Measurements from ENCODE around the gene MON2. TPM values are rescaled to one million over a fixed set of nuclear protein-coding genes. Genes with fewer than 3 reads are reported as not detected.
A peak's percentile ranks its signal among the peaks of the same experiment; 100 is the strongest.

The MON2 gene
- polyA plus RNA-seq, 4 donors: 47.3 to 68.2 (median 51.8) TPM

- DNase-seq (ENCODE audit: low read depth in 4 of 4, low spot score in 3 of 4): peak; percentile 76 to 84 (median 82)
These were observed 136.6 kb downstream of the MON2 start for GRCh38 chr12:62603061-62603810.

- DNase-seq (ENCODE audit: low read depth in 4 of 4, low spot score in 3 of 4): no peak
These were observed 137.1 kb downstream of the MON2 start for GRCh38 chr12:62603811-62604098.

DNA sequence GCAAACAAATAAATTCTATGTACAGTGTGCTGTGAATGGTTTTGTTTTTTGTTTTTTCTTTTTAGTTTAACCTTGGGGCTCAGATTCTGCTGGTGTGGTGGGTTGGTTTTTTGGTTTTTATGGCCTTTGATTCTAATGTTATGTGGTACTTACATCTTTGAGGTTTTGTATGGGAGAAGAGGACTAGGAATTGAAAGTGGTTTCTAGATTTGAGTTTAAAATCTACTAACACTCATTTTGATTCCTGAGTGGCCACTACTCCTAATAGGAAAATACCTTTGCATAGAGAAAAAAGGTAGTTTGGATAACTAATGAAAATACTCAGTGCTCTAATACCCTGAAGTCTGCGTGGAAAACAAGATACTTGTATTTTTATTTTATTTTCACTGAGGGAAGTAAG is 137.7 kb downstream of the MON2 start:
- DNase-seq (ENCODE audit: low read depth in 4 of 4, low spot score in 3 of 4): no peak

DNA sequence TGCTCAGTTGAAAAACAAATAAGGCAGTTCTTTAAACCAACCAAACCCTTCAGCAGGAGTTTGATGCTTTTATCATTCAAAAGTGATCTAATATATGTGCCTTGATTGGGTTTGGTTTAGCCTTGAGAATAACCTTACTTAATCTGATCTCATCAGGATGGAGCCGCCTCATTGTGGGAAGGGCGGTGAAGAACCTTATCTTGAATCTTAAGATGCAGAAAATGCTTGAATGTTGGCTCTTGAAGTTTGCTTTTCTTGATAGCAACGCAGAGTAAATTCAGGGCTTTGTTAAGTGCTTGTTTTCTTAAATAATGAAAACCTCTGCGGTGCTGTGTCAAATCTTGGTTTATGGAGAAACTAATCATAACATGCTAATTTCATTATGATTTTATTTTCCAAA is 138.2 kb downstream of the MON2 start:
- no peak for DNase-seq (ENCODE audit: low read depth in 4 of 4, low spot score in 3 of 4)

DNA sequence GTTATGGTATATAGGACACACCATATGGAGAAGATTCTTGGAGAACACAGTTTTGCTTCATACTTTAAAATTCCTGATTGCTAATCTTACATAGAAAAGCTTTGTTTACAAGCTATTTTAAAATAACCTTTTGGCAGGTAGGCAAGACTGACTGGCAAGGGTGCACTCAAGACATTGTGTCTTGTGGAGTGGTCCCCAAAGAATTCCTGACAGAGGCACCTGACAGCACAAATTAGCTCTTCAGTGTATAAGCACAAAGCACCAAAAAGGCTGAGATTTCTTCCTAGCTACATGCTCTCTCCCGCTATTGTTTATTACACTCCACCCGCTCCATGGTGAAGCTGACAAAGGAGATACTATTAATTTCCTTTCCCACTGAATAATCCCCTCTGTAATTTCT is 139.4 kb downstream of the MON2 start:
- DNase-seq (ENCODE audit: low read depth in 4 of 4, low spot score in 3 of 4): no peak

- no peak for DNase-seq (ENCODE audit: low read depth in 4 of 4, low spot score in 3 of 4)
These were observed 140.0 kb downstream of the MON2 start for GRCh38 chr12:62606654-62607053.

DNA sequence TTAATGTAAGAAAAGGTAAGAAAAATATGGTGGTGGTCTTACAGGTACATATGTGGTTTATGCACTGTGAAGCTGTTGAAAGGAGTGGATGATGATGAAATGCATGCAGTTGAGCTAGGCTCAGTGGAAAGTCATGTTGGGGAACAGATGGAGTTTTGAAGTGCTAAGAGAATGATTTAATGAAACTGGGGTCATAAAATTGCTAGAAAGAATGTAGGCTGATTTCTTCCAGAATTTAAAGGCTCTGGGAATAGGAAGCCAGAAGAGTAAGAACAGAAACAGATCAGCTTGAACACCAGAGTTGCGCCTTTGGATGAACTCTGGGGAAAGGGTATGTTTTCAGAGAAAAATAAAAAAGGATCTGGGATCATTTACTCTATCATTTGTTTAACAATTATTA is 146.5 kb downstream of the MON2 start:
- no peak for DNase-seq (ENCODE audit: low read depth in 4 of 4, low spot score in 3 of 4)

GRCh38 chr12:62618319-62618718 is 151.7 kb downstream of the MON2 start:
- no peak for DNase-seq (ENCODE audit: low read depth in 4 of 4, low spot score in 3 of 4)

DNA sequence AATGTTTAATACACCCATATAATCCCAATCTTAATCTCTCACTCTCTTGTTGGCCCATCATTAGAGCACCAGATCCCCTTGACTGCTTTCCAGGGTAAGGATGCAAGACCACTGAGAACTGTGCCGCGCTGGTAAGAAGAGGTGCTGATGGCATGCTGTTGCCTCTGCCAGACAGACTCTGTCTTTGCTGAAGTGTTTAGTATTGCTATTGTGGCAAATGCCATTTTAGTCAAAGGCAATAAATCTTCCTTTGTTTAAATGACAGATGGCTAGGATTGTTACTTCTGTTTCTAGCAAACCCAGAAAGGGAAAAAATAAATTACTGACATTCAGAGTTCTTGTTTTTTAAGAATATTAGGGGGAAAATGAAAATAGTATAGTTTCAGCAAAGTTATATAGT is 152.3 kb downstream of the MON2 start:
- no peak for DNase-seq (ENCODE audit: low read depth in 4 of 4, low spot score in 3 of 4)

DNA sequence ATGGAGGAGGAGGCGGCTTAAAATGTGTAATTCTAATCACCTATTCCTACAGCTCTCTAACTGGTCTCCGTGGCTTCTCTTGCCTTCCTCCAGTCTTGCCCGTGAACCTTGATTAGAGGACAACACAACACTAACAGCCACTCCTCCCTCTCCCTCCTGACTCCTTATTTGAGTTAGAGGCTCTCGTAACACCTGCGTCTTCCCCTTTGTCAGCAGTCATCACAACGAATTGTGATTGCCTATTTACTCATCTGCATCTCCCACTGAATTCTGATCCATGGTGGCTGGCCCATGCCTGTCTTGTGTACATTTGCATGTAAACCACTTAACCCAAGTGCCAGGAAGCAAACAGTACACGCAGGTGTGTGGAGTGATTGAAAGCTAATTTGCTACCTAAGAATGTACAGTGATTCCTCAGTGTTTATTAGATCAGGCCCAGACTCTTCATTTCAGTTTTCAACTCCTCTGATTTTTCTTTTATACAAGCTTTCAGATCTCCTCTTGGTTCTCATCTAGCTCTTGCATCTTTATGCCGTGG is 154.5 kb downstream of the MON2 start:
- DNase-seq (ENCODE audit: low read depth in 4 of 4, low spot score in 3 of 4): no peak

GRCh38 chr12:62622177-62622576 is 155.6 kb downstream of the MON2 start:
- DNase-seq (ENCODE audit: low read depth in 4 of 4, low spot score in 3 of 4): no peak

- no peak for DNase-seq (ENCODE audit: low read depth in 4 of 4, low spot score in 3 of 4)
These were observed 158.6 kb downstream of the MON2 start for GRCh38 chr12:62625228-62625627.

DNA sequence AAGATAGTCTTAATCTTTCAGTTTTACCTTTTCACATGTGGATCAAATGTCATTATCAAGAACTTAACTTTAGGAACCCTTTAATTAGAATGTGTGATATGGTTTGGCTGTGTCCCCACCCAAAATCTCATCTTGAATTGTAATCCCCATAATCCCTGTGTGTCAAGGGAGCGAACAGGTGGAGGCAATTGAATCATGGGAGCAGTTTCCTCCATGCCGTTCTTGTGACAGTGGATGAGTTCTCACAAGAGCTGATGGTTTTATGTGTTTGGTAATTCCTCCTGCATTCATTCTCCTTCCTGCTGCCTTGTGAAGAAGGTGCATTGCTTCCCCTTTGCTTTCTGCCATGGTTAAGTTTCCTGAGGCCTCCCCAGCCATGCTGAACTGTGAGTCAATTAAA is 160.6 kb downstream of the MON2 start:
- DNase-seq (ENCODE audit: low read depth in 4 of 4, low spot score in 3 of 4): no peak

DNA sequence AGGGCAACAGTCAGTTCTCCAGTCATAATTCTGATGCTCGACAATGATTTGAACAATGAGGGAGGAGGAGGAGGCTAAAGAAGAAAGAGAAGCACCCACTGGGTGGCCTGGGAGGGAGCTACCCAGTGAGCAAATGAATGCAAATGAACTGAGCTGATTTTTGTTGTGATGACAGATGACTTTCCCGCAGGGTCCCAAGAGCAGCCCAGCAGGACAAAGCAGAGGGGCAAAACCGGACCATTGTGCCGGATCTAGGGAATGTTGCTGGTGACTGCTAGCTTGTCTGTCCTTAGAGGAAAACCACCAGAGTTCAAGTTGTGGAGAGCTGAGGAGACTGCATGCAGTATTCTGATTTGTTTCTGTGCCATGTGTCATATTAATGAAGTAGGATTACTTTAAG is 162.8 kb downstream of the MON2 start:
- DNase-seq (ENCODE audit: low read depth in 4 of 4, low spot score in 3 of 4): no peak

- no peak for DNase-seq (ENCODE audit: low read depth in 4 of 4, low spot score in 3 of 4)
These were observed 163.5 kb downstream of the MON2 start for GRCh38 chr12:62629971-62630739.

DNA sequence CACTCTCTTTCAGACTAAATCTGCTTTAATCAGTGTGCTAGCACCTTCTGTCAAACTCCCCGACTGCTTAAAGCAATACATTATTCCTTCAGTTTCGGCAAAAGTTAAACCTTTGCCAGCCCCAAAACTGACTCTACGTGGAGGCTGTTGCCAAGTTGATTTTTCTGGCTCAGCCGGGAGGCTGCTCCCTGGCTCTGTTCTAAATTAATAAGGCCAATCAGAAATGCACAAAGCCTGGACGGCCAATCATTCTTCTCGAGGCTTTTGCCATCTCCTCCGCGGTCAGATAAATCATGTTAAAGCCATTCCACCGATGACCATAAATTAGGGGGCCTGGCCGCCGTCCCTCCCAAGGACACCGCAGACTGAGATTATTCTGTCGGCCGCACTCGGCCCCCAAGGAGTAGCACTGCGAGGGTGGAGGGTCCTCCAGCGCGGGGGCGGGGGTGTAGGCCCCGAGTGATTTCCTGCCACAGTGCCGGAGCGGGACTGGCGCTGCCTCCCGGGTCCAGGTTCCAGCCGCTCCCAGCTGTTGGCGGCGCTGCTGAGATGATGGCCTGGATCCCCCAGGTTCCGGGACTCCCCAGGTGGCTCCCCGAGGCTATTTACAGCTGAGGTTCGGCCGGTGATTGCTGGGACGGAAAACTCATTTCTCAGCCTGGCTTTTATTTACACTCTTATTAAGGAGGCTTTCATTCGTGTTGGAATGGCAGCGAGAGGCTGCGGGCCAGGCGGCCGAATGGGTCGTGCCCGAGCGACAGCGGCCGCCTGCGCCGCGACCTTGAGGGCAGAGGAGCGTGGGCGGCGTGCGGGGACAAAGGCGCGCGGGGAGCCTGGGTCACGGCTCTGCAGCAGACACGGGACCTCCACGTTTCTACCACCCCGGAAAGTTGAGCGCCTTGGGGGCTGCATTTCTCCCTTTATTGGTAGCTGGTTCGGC is 165.1 kb downstream of the MON2 start:
- peak; percentile 42 to 56 (median 49) for DNase-seq (ENCODE audit: low read depth in 4 of 4, low spot score in 3 of 4)

GRCh38 chr12:62632411-62632918 is 165.8 kb downstream of the MON2 start:
- peak in 1 of 4 donors; percentile 21 for DNase-seq (ENCODE audit: low read depth in 4 of 4, low spot score in 3 of 4)

DNA sequence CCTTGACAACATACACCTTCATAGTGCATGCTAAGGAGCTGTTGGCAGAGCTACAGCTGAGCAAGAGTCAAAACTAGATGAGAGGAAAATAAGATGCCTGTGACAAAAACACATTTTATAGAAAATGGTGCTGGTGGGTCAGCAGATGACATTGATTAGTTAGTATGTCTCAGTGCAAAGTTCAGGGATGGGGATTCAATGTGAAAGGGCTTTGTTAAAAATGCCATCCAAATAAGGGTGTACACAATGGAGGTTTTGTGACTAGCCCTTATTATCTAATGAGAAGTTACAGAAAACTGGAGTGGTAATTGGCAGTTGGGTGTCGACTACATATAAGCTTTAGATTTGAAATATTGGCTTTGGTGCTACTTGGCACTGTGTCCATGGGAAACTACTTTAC is 169.0 kb downstream of the MON2 start:
- no peak for DNase-seq (ENCODE audit: low read depth in 4 of 4, low spot score in 3 of 4)

GRCh38 chr12:62637679-62638078 is 171.1 kb downstream of the MON2 start:
- DNase-seq (ENCODE audit: low read depth in 4 of 4, low spot score in 3 of 4): no peak

DNA sequence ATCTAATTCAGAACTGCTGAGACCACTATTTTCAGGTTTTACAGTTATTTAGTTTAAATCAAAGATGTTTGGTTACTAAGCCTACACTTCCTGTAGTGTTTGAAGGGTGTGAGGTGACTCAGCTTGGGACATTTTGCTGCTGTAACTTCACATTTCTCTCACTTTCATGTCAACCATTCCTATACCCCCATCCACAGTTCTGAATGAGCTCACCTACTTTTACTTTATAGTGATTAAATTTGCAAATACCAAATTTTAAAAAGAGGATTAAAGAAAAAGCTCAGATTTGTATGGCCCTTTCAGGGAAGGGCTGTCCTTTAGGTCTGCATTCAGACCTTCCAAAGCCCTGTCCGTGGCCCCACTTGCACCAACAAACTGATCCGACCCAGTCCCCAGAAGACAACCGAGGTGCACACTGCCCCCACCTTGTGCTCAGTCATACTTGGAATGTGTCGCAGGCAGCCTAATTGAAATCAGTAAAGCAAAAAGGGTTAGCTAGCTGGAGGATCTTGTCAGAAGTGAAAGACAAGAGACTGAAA is 174.4 kb downstream of the MON2 start:
- no peak for DNase-seq (ENCODE audit: low read depth in 4 of 4, low spot score in 3 of 4)

All from right renal pelvis (tissue), 4 donors.